Heart right ventricle (tissue), 16 donors: ENCODE data around the gene BSPH1. TPM values are rescaled to one million over a fixed set of nuclear protein-coding genes. Genes with fewer than 3 reads are reported as not detected.

Source experiments
- ATAC-seq, 8 donors: fragments of 200-7000 bp; cut with Tn5 transposase; one replicate each; pipeline ENCODE4 v1.9.1; 2020; ENCODE audit warnings: mild to moderate bottlenecking in 8 of 8, moderate library complexity in 8 of 8, moderate number of reproducible peaks in 1 of 8
- DNase-seq, 2 donors: peaks; one replicate each; pipeline ENCODE4 v3.0.0-alpha.2; 2020
- H3K27ac ChIP-seq, 10 donors: fragments of 200-600 bp; sonication (generic) in 2 of 10; one replicate each; pipeline versions ENCODE4 v1.5.0 to v1.8.0; 2020 to 2022; ENCODE audit warnings: mild to moderate bottlenecking in 3 of 10
- H3K27me3 ChIP-seq, 7 donors: fragments of 200-600 bp; one replicate each; pipeline ENCODE4 v1.8.0; 2021 to 2022; ENCODE audit warnings: mild to moderate bottlenecking in 2 of 7
- H3K36me3 ChIP-seq, 9 donors: fragments of 200-600 bp; sonication (generic) in 1 of 9; one replicate each; pipeline versions ENCODE4 v1.5.0 to v1.8.0; 2020 to 2022; ENCODE audit warnings: mild to moderate bottlenecking in 2 of 9
- H3K4me1 ChIP-seq, 9 donors: fragments of 200-600 bp; sonication (generic) in 1 of 9; one replicate each; pipeline versions ENCODE4 v1.5.0 to v1.8.0; 2020 to 2022; ENCODE audit warnings: mild to moderate bottlenecking in 4 of 9
- H3K4me3 ChIP-seq, 10 donors: fragments of 200-600 bp; sonication (generic) in 2 of 10; one replicate each; pipeline versions ENCODE4 v1.5.0 to v1.8.0; 2020 to 2022; ENCODE audit warnings: mild to moderate bottlenecking in 7 of 10, moderate library complexity in 2 of 10
- H3K9me3 ChIP-seq, 11 donors: fragments of 200-600 bp in 10 of 11; sonication (generic) in 2 of 11; one replicate each; pipeline versions ENCODE4 v1.5.0 to v1.8.0; 2013 to 2022; ENCODE audit warnings: mild to moderate bottlenecking in 2 of 11, control low read depth in 1 of 11, moderate library complexity in 1 of 11
- CTCF ChIP-seq, 9 donors: fragments of 200-600 bp; sonication (generic) in 2 of 9; IDR thresholded peaks; one replicate each; pipeline versions ENCODE4 v1.5.0 to v1.8.0; 2021 to 2022; ENCODE audit warnings: antibody characterized with exemption in 9 of 9, mild to moderate bottlenecking in 5 of 9, moderate library complexity in 1 of 9
- WGBS, 2 donors: extraction: QIAGEN DNeasy Blood & Tissue Kit; methylation state at CpG; one replicate each; pipeline ENCODE4 v1.1.7; 2013; ENCODE audit warnings: inconsistent platforms in 1 of 2; 5-methylcytosine and 5-hydroxymethylcytosine counted together
- intact Hi-C, 10 donors: fragments of 100-400 bp; cut with DNase I; formaldehyde crosslinking; loops; one replicate each; pipeline versions ENCODE4 v1.11.1 to v1.14.2; 2022
- long read RNA-seq, 3 donors: library from polyadenylated mRNA; unstranded; transcript quantifications; one replicate each; pipeline ENCODE4 v2.0.0, GENCODE V29; 2020 to 2021
- polyA plus RNA-seq, 2 donors: library from polyadenylated mRNA; stranded (reverse); fragments of 200-250 nt; gene quantifications; one replicate each; pipeline ENCODE4 v1.2.3, GENCODE V29; 2013
- total RNA-seq, 10 donors: library from RNA; stranded (reverse); fragmentation: NEBNext Ultra II Directional in 3 of 10; extraction: Animal tissue kit (Norgen Biotek cat#: 25700) in 3 of 10; gene quantifications; one replicate each; pipeline versions ENCODE4 v1.2.1 to v1.2.4, GENCODE V29; 2021 to 2023
- donor health status: Arrhythmogenic right ventricular cardiomyopathy.
- donor health status: ischemic (EF 13 %, LVEDD 7.1; RV severe dilation, severe dysfunction).
- donor health status: healthy with polysubstance abuse.
- donor health status: DM: no; HTN: yes; CAD: no.
- donor health status: DM: no; HTN: no; CAD: no.
- donor health status: ischemic (EF 25% LVEDD 6.9; RV normal size, moderate dysfunction).
- donor health status: ischemic (EF 25% LVEDD 5.7; RV mildly dilated, moderate dysfunction).
- donor health status: healthy.
- donor health status: DM: yes; HTN: yes; CAD: no.
- donor health status: Ischemic cardiomyopathy.
- donor health status: ischemic (EF 35%, LVEDD 5.7; RV mildly dilated, moderate dysfunction).
- donor health status: nonischemic (EF 11% LVEDD 7.7; RV severe dilation, severe dysfunction).
- donor health status: DM: yes; HTN: yes; CAD: no.
- donor health status: PGD.
- donor health status: ischemic (EF 29% LVEDD 5.4; RV normal size, mild dysfunction).
- donor health status: nonischemic (EF 23%, LVEDD 6.1; RV moderate dilation, normal function).

The BSPH1 gene
- total RNA-seq (not detected), polyA plus RNA-seq (not detected)
- long read RNA-seq, donor 1: 0 reads
- long read RNA-seq, donor 2: 0 reads
- long read RNA-seq, donor 3: 0 reads

GRCh38 chr19:47992070-47992469 lies at the start of gene BSPH1:
TSS of gene BSPH1 (minus strand) at chr19:47992170. CDS start at chr19:47992081, 89 bp downstream.
- no peak for ATAC-seq
- no peak for DNase-seq
- Histone ChIP-seq H3K36me3 (no peaks in the 10 kb centered on the region), H3K9me3 (no peaks in the 10 kb centered on the region), H3K27me3 (peaks cover 0 to 76% (median 15%) of the 10 kb centered on the region in 7 donors), H3K4me1 (no peaks in the 10 kb centered on the region), H3K4me3 (no peak within 1 kb of the TSS), H3K27ac (no peak within 1 kb of the TSS)
- intact Hi-C loops: no loop called here
- TF ChIP-seq CTCF (IDR thresholded peaks at IDR 0.05): no peak
- WGBS, 2 donors: 62 to 74% methylated on average over 2 of the region's 2 CpGs

GRCh38 chr19:48036765-48037164 lies 44.8 kb upstream of the BSPH1 start:
- no peaks in the 10 kb centered on the region for H3K36me3 ChIP-seq
- no peaks in the 10 kb centered on the region for H3K4me1 ChIP-seq
- 84 to 87% methylated on average over 2 of the region's 2 CpGs for WGBS, 2 donors
- no peak overlapping the region for H3K27ac ChIP-seq
- H3K9me3 ChIP-seq: peaks cover 0 to 23% (median 9%) of the 10 kb centered on the region in 11 donors
- no peak overlapping the region for H3K4me3 ChIP-seq
- no peak for DNase-seq
- peaks cover 0 to 16% (median 10%) of the 10 kb centered on the region in 7 donors for H3K27me3 ChIP-seq
- ATAC-seq: no peak
- no peak for TF ChIP-seq CTCF (IDR thresholded peaks at IDR 0.05)
- intact Hi-C loops: no loop called here

- intact Hi-C loops: no loop called here
- ATAC-seq: no peak
- no peak for TF ChIP-seq CTCF (IDR thresholded peaks at IDR 0.05)
These were observed 41.6 kb upstream of the BSPH1 start for GRCh38 chr19:48033604-48034003.

GRCh38 chr19:48030073-48030472 lies 38.1 kb upstream of the BSPH1 start:
- ATAC-seq (no peak), DNase-seq (no peak)
- no peaks in the 10 kb centered on the region for H3K36me3 ChIP-seq
- intact Hi-C loops: no loop called here
- no peak for TF ChIP-seq CTCF (IDR thresholded peaks at IDR 0.05)
- no peaks in the 10 kb centered on the region for H3K4me1 ChIP-seq
- H3K4me3 ChIP-seq: no peak overlapping the region
- H3K27me3 ChIP-seq: peaks cover 0 to 38% (median 21%) of the 10 kb centered on the region in 7 donors
- WGBS, 2 donors: 49 to 50% methylated on average over 10 of the region's 10 CpGs
- H3K9me3 ChIP-seq: no peaks in the 10 kb centered on the region
- H3K27ac ChIP-seq: no peak overlapping the region

More at GRCh38 chr19:48033604-48034003, 41.6 kb upstream of the BSPH1 start:
- Histone ChIP-seq H3K4me3 (no peak overlapping the region), H3K9me3 (peaks cover 0 to 23% (median 9%) of the 10 kb centered on the region in 11 donors), H3K36me3 (no peaks in the 10 kb centered on the region), H3K4me1 (no peaks in the 10 kb centered on the region), H3K27ac (no peak overlapping the region), H3K27me3 (peaks cover 0 to 33% (median 14%) of the 10 kb centered on the region in 7 donors)
- WGBS, 2 donors: 70 to 74% methylated on average over 5 of the region's 5 CpGs
- no peak for DNase-seq
